GM12801 (cell line): ENCODE data around the gene GPHN.

Source experiments
- TF ChIP-seq, protein P1 (sequence below): IDR thresholded peaks from one replicate; pipeline ENCODE4 v1.5.1; 2011; ENCODE audit warnings: control low read depth; ENCODE audit not compliant: insufficient read length; ENCODE audit errors: extremely low read depth

Gene GPHN

DNA sequence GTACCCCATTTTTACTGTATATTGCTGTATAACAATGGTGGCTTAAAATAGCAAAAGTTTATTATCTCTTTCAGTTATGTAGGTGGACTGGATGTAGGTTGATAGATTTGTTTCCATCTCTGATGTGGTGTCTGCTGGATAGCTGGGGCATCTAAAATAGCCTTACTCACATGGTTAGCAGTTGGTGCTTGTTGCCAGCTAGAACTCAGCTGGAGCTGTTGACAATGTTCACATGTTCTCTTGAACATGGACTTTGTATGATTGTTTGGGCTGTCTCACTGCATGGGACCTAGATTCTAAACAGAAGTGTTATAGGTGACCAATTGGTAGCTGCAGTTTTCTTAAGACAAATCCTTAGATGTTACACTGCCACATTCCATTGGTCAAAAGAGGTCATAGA lies 126.9 kb downstream of the GPHN start:
- TF ChIP-seq, protein P1, sequence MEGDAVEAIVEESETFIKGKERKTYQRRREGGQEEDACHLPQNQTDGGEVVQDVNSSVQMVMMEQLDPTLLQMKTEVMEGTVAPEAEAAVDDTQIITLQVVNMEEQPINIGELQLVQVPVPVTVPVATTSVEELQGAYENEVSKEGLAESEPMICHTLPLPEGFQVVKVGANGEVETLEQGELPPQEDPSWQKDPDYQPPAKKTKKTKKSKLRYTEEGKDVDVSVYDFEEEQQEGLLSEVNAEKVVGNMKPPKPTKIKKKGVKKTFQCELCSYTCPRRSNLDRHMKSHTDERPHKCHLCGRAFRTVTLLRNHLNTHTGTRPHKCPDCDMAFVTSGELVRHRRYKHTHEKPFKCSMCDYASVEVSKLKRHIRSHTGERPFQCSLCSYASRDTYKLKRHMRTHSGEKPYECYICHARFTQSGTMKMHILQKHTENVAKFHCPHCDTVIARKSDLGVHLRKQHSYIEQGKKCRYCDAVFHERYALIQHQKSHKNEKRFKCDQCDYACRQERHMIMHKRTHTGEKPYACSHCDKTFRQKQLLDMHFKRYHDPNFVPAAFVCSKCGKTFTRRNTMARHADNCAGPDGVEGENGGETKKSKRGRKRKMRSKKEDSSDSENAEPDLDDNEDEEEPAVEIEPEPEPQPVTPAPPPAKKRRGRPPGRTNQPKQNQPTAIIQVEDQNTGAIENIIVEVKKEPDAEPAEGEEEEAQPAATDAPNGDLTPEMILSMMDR: no peak

DNA sequence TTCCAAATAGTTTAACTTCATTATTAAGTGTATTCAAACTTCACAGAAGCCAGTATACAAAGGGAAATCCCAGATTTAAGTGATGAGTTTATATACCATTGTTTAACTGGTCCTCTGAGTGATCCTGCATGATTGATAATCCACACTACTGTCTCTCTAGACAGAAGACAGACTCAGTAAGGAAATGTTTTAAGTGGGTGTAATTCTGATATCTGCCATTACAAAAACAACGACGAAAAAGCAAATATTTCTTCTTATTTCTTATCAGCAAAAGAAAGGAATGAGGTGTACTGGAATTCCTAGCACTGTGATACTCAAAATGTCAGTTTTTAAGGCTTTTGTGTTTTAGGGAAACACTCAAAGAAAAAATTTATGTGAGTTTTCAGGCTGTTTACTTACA lies 127.5 kb downstream of the GPHN start:
- TF ChIP-seq, protein P1: no peak

DNA sequence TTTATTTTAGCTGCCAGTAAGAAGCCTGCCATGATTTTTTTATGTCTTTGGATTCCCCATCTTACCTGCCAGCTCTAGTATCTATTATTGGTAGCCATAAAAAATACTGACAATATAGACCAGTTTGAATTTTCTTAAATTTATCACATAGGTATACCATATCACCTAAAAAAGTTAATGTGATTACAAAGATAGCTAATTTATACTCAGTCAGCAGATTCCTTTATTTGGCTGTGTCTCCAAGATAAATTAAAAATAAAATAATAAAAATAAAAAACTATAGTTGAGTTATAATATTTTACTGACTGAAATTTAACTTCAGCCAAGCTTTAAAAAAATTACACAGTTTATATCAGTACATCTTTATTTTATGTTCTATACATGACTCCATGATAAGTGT lies 128.3 kb downstream of the GPHN start:
- TF ChIP-seq, protein P1: no peak

DNA sequence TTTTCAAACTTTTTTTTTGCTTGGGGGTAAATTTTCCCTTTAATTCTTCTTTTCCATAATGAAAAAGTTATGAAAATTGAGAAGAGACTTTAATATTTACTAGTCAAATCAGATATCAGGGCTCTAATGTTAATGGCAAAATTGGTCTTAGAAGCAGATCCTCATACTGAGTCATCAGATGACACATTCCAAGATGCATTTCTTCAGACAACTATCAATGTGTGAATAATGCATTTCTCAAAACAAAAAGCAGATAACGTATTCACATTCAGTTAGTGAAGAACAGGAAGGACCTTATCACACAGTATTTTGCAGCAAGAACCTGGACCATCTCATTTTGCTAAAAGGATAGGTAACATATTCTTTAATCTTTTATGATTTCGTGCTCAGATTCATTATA lies 130.7 kb downstream of the GPHN start:
- TF ChIP-seq, protein P1: no peak

DNA sequence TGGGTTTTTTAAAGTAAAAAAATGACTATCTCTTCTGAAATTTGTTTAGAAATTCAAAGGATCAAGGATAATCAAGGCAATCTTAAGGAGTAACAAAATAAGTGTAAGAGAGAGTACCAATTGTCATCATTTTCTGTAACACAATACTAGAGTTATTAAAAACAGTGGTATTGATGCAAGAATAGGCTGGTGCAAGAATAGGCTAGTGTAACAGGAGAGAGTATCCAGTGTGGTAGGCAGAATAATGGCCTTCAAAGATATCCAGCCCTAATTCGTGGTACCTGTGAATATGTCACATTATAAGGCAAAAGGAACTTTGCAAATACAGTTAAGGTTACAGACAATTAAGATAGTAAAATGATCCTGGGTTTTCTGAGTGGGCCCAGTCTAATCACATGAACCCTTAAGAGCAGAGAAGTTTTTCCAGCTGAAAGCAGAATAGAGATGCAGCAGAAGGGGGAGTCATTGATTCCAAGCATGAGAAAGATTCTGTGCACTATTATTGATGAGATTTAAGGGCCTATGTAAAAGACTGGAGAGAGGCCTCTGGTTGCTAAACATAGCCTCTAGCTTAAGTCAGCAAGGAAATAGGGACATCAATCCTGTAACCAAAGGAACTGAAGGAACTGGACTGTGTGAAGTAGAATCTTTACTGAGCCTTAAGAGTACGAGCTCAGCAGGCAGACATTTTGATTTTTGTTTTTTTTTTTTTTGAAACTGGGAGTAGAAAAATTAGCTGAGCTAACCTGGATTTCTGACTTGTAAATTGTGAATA lies 134.1 kb downstream of the GPHN start:
- TF ChIP-seq, protein P1: no peak

DNA sequence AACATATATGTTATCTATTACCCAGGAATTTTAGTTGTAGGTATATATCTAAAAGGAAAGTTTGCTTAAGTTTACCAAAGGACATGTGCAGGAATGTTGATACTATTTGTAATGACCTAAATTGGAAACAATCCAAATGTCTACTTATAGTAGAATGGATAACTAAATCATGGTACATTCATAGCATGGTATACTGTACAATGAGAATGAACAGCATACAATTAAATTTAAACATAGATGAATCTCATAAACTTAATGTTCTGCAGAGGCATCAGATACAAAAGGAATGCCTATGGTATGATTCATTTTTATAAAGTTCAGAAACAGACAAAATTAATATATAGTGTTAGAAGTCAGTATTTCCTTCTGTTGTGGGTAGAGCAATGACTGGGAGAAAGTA lies 135.4 kb downstream of the GPHN start:
- TF ChIP-seq, protein P1: no peak

DNA sequence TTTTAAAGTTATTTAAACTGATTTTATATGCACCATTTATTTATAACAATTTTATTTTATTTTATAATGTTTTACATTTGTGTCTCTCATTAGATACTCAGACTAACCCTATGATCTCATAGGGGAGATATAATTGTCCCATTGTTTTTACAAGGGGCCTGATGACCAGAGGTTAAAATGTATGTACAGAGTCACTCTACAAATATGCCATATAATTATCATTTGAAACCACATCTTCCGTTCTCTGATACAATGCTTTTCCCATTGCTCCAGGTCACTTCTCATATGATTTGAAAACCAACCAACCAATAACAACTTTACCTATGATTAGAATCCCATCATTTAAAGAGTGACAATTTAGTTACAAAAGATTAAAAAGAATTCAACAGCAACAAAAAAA lies 137.8 kb downstream of the GPHN start:
- TF ChIP-seq, protein P1: no peak
